Measurements from ENCODE around the gene HBZ. TPM values are rescaled to one million over a fixed set of nuclear protein-coding genes. Genes with fewer than 3 reads are reported as not detected.
A peak's percentile ranks its signal among the peaks of the same experiment; 100 is the strongest.

HBZ gene
- total and polyA plus RNA-seq, 9 of the 15 experiments (the other 6 are each of a cell fraction or from before 2014, with no cell fraction given): 58.0 to 610 (median 113) TPM

DNA sequence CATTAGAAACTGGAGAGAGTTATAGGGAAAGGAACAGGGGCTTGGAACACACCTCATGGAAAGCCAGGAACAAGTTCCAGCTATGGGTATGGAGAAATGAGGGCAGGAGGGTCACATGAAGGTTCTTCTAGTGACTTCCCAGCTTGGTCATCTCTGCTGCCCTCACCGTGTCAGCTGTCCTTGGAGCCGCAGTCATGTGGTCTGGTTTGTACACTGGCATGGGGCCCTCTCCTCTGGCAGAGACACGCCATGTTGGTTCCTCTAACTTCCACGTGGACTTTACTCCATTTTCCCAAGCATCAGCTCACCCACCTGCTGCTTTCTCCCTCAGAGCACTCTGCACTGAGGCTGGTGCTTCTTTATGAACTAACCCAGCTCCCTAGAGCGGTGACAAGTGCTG lies 48.1 kb upstream of the HBZ start:
- Histone ChIP-seq H3K36me3 (ENCODE audit: control insufficient read depth, insufficient read depth, low read length) (peaks cover 44% of the 10 kb centered on the region; the same call in 2 of the 3 replicates), H3K9me1 (ENCODE audit: control insufficient read depth, insufficient read depth, low read length) (no peaks in the 10 kb centered on the region), H3K4me2 (ENCODE audit: insufficient read depth, low read length) (peak overlapping the region; percentile 69), H3K4me3 (no peak overlapping the region), H3K27me3 (ENCODE audit: control insufficient read depth in 2 of 2, insufficient read depth in 2 of 2, low read length in 2 of 2) (no peaks in the 10 kb centered on the region), H3K79me2 (ENCODE audit: control insufficient read depth, insufficient read depth, low read length) (peaks cover 7% of the 10 kb centered on the region; the same call in 1 of the 3 replicates), H3K27ac (ENCODE audit: extremely low read depth, low read depth, low read length) (peak overlapping the region; percentile 71), H2AFZ (ENCODE audit: low read depth, low read length) (no peak overlapping the region), H3K4me1 (replicated peaks in 1 of 2; ENCODE audit: control insufficient read depth in 2 of 2, insufficient read depth in 2 of 2, low read length in 2 of 2) (peaks cover 29 to 59% of the 10 kb centered on the region in 2 experiments; a peak in 4 of 5 replicates), H3K9me3 (replicated peaks; ENCODE audit: control insufficient read depth, insufficient read depth, low read depth, low read length) (no peaks in the 10 kb centered on the region), H3K9ac (ENCODE audit: insufficient read depth in 1 of 2, low read depth in 2 of 2, low read length in 2 of 2) (peak overlapping the region; percentile 55 to 81; a peak in 3 of 4 replicates), H4K20me1 (replicated peaks; ENCODE audit: control insufficient read depth, insufficient read depth, low read length) (no peaks in the 10 kb centered on the region)
- WGBS (ENCODE audit: insufficient coverage, low coverage, missing lambda C conversion rate): 69% methylated on average over 5 of the region's 5 CpGs
- POLR2A ChIA-PET: interaction anchor here (0.9 to 1.4 kb wide), 2 partner anchors 8 to 29 kb away, joined by 3 to 4 read pairs; no protein-coding TSS in a partner anchor
- in situ Hi-C loops (cut with MboI): no loop called here
- no TSS peak for BruUV-seq (replicated peaks)
- CTCF ChIA-PET (ENCODE audit: low intra/inter-chr PET ratio): interaction anchor here (0.9 kb wide), 1 partner anchor 77 kb away, joined by 5 read pairs; no protein-coding TSS in a partner anchor
- intact Hi-C loops (cut with micrococcal nuclease): no loop called here
- DNase-seq (ENCODE audit: extremely low read depth in 1 of 4, low spot score in 3 of 4): no peak
- no peak for TF ChIP-seq SIN3B (IDR thresholded peaks at IDR 0.05; ENCODE audit: low read depth)
- TF ChIP-seq ZEB2 (IDR thresholded peaks at IDR 0.05): no peak
- no peak for TF ChIP-seq ZNF57 (CRISPR knock-in tag; IDR thresholded peaks at IDR 0.05)
- no peak for FAIRE-seq
- ATAC-seq: no peak

DNA sequence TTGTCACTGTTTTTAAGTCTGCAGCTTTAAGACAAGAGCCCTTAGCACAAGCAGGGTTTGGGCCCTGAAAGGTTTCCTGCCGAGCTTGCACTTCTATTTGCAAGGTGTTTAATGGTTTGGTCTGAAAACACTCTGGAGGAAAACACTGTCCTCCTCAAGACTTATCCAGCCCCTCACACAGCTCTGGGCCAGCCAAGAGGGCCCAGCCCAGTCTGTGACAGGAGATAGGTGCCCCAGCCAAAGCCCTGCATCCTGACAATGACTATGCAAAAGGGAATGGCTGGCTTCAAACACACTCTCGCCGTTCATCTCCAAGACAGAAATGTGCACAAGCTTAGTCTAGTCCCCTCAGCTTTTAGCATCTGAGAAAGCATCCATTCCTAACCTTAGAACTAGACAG lies 47.5 kb upstream of the HBZ start:
- FAIRE-seq (peak; percentile 99), ATAC-seq (peak; percentile 92), DNase-seq (ENCODE audit: extremely low read depth in 1 of 4, low spot score in 3 of 4) (peak; percentile 59 to 90 (median 72))
- in situ Hi-C loops (cut with MboI) (loop anchor here (5.0 kb wide), 1 partner anchor 77 kb away; the partner anchor contains the start of gene HBQ1), intact Hi-C loops (cut with micrococcal nuclease) (no loop called here)
- H2AFZ ChIP-seq (ENCODE audit: low read depth, low read length): no peak overlapping the region
- peaks cover 49% of the 10 kb centered on the region; the same call in 2 of the 3 replicates for H3K36me3 ChIP-seq (ENCODE audit: control insufficient read depth, insufficient read depth, low read length)
- H3K9ac ChIP-seq (ENCODE audit: insufficient read depth in 1 of 2, low read depth in 2 of 2, low read length in 2 of 2): peak overlapping the region in 1 of 2 experiments; percentile 55; a peak in 3 of 4 replicates
- POLR2A ChIA-PET: interaction anchor here (0.6 to 1.4 kb wide), 5 partner anchors 9 to 32 kb away, joined by 3 to 4 read pairs (median 4); no protein-coding TSS in a partner anchor
- peak overlapping the region; percentile 69 for H3K4me2 ChIP-seq (ENCODE audit: insufficient read depth, low read length)
- no peaks in the 10 kb centered on the region for H3K9me1 ChIP-seq (ENCODE audit: control insufficient read depth, insufficient read depth, low read length)
- CTCF ChIA-PET (ENCODE audit: low intra/inter-chr PET ratio): interaction anchor here (0.9 kb wide), 1 partner anchor 76 kb away, joined by 5 read pairs; no protein-coding TSS in a partner anchor
- H3K9me3 ChIP-seq (replicated peaks; ENCODE audit: control insufficient read depth, insufficient read depth, low read depth, low read length): no peaks in the 10 kb centered on the region
- H3K79me2 ChIP-seq (ENCODE audit: control insufficient read depth, insufficient read depth, low read length): peaks cover 7% of the 10 kb centered on the region; the same call in 1 of the 3 replicates
- peaks cover 29 to 58% of the 10 kb centered on the region in 2 experiments; a peak in 4 of 5 replicates for H3K4me1 ChIP-seq (replicated peaks in 1 of 2; ENCODE audit: control insufficient read depth in 2 of 2, insufficient read depth in 2 of 2, low read length in 2 of 2)
- no peaks in the 10 kb centered on the region for H3K27me3 ChIP-seq (ENCODE audit: control insufficient read depth in 2 of 2, insufficient read depth in 2 of 2, low read length in 2 of 2)
- 0% methylated on average over 3 of the region's 3 CpGs for WGBS (ENCODE audit: insufficient coverage, low coverage, missing lambda C conversion rate)
- no TSS peak for BruUV-seq (replicated peaks)
- H3K4me3 ChIP-seq: no peak overlapping the region
- peak overlapping the region; percentile 71 for H3K27ac ChIP-seq (ENCODE audit: extremely low read depth, low read depth, low read length)
- H4K20me1 ChIP-seq (replicated peaks; ENCODE audit: control insufficient read depth, insufficient read depth, low read length): no peaks in the 10 kb centered on the region
- 0 out of 2 replicates have a peak, but pooled peaks have one; percentile 30 for TF ChIP-seq CXXC5 (CRISPR knock-in tag; IDR thresholded peaks at IDR 0.05)
- TF ChIP-seq KLF1 (tag; IDR thresholded peaks at IDR 0.05): 0 out of 2 replicates have a peak, but pooled peaks have one; percentile 11
- TF ChIP-seq DMBX1 (CRISPR knock-in tag; IDR thresholded peaks at IDR 0.05; ENCODE audit: borderline replicate concordance): 0 out of 2 replicates have a peak, but pooled peaks have one; percentile 37
- TF ChIP-seq EZH2 (IDR thresholded peaks at IDR 0.05; ENCODE audit: borderline replicate concordance, low read depth, low read length): no peak
- no peak for TF ChIP-seq RBBP5 (IDR thresholded peaks at IDR 0.05; ENCODE audit: borderline replicate concordance, insufficient read depth, low read length, poor library complexity, severe bottlenecking)
- no peak for TF ChIP-seq NCOA2 (IDR thresholded peaks at IDR 0.05; ENCODE audit: partially characterized antibody in 2 of 2)
- TF ChIP-seq PHF8 (IDR thresholded peaks at IDR 0.05; ENCODE audit: borderline replicate concordance, low read length): no peak
- TF ChIP-seq, protein P1, sequence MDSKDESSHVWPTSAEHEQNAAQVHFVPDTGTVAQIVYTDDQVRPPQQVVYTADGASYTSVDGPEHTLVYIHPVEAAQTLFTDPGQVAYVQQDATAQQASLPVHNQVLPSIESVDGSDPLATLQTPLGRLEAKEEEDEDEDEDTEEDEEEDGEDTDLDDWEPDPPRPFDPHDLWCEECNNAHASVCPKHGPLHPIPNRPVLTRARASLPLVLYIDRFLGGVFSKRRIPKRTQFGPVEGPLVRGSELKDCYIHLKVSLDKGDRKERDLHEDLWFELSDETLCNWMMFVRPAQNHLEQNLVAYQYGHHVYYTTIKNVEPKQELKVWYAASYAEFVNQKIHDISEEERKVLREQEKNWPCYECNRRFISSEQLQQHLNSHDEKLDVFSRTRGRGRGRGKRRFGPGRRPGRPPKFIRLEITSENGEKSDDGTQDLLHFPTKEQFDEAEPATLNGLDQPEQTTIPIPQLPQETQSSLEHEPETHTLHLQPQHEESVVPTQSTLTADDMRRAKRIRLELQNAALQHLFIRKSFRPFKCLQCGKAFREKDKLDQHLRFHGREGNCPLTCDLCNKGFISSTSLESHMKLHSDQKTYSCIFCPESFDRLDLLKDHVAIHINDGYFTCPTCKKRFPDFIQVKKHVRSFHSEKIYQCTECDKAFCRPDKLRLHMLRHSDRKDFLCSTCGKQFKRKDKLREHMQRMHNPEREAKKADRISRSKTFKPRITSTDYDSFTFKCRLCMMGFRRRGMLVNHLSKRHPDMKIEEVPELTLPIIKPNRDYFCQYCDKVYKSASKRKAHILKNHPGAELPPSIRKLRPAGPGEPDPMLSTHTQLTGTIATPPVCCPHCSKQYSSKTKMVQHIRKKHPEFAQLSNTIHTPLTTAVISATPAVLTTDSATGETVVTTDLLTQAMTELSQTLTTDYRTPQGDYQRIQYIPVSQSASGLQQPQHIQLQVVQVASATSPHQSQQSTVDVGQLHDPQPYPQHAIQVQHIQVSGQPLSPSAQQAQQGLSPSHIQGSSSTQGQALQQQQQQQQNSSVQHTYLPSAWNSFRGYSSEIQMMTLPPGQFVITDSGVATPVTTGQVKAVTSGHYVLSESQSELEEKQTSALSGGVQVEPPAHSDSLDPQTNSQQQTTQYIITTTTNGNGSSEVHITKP (IDR thresholded peaks at IDR 0.05; ENCODE audit: partially characterized antibody): peak; percentile 87
